ENCODE data around the gene SPEF1. TPM values are rescaled to one million over a fixed set of nuclear protein-coding genes. Genes with fewer than 3 reads are reported as not detected.

SPEF1 gene
- total and polyA plus RNA-seq, 4 donors, result 2.8 to 11.4 (median 9.1) TPM

GRCh38 chr20:3811467-3812258 lies 30.4 kb upstream of the SPEF1 start:
- peak; percentile 81 to 98 (median 92) for DNase-seq (ENCODE audit: low read depth in 4 of 6, low spot score in 6 of 6)
- H3K4me3 ChIP-seq (ENCODE audit: low read depth, low read length), result peak overlapping the region; percentile 22
- no peaks in the 10 kb centered on the region for H3K27me3 ChIP-seq (ENCODE audit: control insufficient read depth, insufficient read depth, low read length)
- H3K27ac ChIP-seq (ENCODE audit: low read depth, low read length), result peak overlapping the region; percentile 94
- H3K4me1 ChIP-seq (ENCODE audit: control insufficient read depth, insufficient read depth, low read length), result peaks cover 42% of the 10 kb centered on the region
- no peaks in the 10 kb centered on the region for H3K9me3 ChIP-seq (ENCODE audit: control insufficient read depth, insufficient read depth, low read length)
- 11% methylated on average over 13 of the region's 20 CpGs for WGBS (ENCODE audit: insufficient coverage)
- H3K36me3 ChIP-seq (ENCODE audit: control insufficient read depth, insufficient read depth, low read length), result no peaks in the 10 kb centered on the region

GRCh38 chr20:3808544-3808943 lies 27.3 kb upstream of the SPEF1 start:
- no peaks in the 10 kb centered on the region for H3K9me3 ChIP-seq (ENCODE audit: control insufficient read depth, insufficient read depth, low read length)
- peaks cover 26% of the 10 kb centered on the region for H3K36me3 ChIP-seq (ENCODE audit: control insufficient read depth, insufficient read depth, low read length)
- no peak for DNase-seq (ENCODE audit: low read depth in 4 of 6, low spot score in 6 of 6)
- WGBS (ENCODE audit: insufficient coverage), result 100% methylated on average over 2 of the region's 3 CpGs
- H3K4me3 ChIP-seq (ENCODE audit: low read depth, low read length), result no peak overlapping the region
- peak overlapping the region; percentile 89 for H3K27ac ChIP-seq (ENCODE audit: low read depth, low read length)
- no peaks in the 10 kb centered on the region for H3K27me3 ChIP-seq (ENCODE audit: control insufficient read depth, insufficient read depth, low read length)
- H3K4me1 ChIP-seq (ENCODE audit: control insufficient read depth, insufficient read depth, low read length), result peaks cover 55% of the 10 kb centered on the region

DNA sequence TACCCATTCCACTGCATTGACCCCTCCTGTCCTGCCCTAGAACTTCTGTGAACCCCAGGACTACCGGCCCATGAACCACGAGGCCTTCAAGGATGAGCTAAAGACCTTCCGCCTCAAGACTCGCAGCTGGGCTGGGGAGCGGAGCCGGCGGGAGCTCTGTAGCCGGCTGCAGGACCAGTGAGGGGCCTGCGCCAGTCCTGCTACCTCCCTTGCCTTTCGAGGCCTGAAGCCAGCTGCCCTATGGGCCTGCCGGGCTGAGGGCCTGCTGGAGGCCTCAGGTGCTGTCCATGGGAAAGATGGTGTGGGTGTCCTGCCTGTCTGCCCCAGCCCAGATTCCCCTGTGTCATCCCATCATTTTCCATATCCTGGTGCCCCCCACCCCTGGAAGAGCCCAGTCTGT lies 23.5 kb upstream of the SPEF1 start:
- Histone ChIP-seq H3K27me3 (ENCODE audit: control insufficient read depth, insufficient read depth, low read length) (no peaks in the 10 kb centered on the region), H3K9me3 (ENCODE audit: control insufficient read depth, insufficient read depth, low read length) (no peaks in the 10 kb centered on the region), H3K4me3 (ENCODE audit: low read depth, low read length) (no peak overlapping the region), H3K27ac (ENCODE audit: low read depth, low read length) (no peak overlapping the region), H3K4me1 (ENCODE audit: control insufficient read depth, insufficient read depth, low read length) (peaks cover 45% of the 10 kb centered on the region), H3K36me3 (ENCODE audit: control insufficient read depth, insufficient read depth, low read length) (peaks cover 62% of the 10 kb centered on the region)
- WGBS (ENCODE audit: insufficient coverage), result 87% methylated on average over 10 of the region's 11 CpGs
- DNase-seq (ENCODE audit: low read depth in 4 of 6, low spot score in 6 of 6), result no peak

- Histone ChIP-seq H3K36me3 (ENCODE audit: control insufficient read depth, insufficient read depth, low read length) (peaks cover 66% of the 10 kb centered on the region), H3K27ac (ENCODE audit: low read depth, low read length) (no peak overlapping the region), H3K4me1 (ENCODE audit: control insufficient read depth, insufficient read depth, low read length) (peaks cover 49% of the 10 kb centered on the region), H3K4me3 (ENCODE audit: low read depth, low read length) (no peak overlapping the region), H3K9me3 (ENCODE audit: control insufficient read depth, insufficient read depth, low read length) (no peaks in the 10 kb centered on the region), H3K27me3 (ENCODE audit: control insufficient read depth, insufficient read depth, low read length) (no peaks in the 10 kb centered on the region)
- DNase-seq (ENCODE audit: low read depth in 4 of 6, low spot score in 6 of 6), result no peak
- WGBS (ENCODE audit: insufficient coverage), result 83% methylated on average over 6 of the region's 11 CpGs
Observed at GRCh38 chr20:3804254-3804751, 23.1 kb upstream of the SPEF1 start.

DNA sequence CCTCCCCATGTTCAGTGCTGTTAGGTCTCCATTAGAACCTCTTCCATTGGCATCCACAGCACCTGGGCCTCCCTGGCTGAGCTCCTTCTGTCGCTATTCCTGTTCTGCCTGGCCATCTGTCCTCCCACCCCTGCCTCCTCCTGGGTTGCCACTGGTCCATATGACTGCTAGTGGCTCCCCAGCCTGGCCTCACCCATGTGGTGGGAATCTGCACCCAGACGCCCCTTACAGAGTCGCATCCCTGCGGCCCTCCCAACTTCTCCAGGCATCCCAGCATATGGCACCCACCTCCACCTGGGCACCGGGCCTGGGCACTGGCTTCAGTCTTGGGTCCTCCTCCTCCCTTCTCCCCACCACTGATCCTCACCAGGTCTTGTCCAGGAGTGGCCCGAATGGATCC lies 22.6 kb upstream of the SPEF1 start:
- Histone ChIP-seq H3K9me3 (ENCODE audit: control insufficient read depth, insufficient read depth, low read length) (no peaks in the 10 kb centered on the region), H3K27ac (ENCODE audit: low read depth, low read length) (no peak overlapping the region), H3K27me3 (ENCODE audit: control insufficient read depth, insufficient read depth, low read length) (no peaks in the 10 kb centered on the region), H3K4me3 (ENCODE audit: low read depth, low read length) (no peak overlapping the region), H3K4me1 (ENCODE audit: control insufficient read depth, insufficient read depth, low read length) (peaks cover 54% of the 10 kb centered on the region), H3K36me3 (ENCODE audit: control insufficient read depth, insufficient read depth, low read length) (peaks cover 66% of the 10 kb centered on the region)
- DNase-seq (ENCODE audit: low read depth in 4 of 6, low spot score in 6 of 6), result no peak
- WGBS (ENCODE audit: insufficient coverage), result 95% methylated on average over 6 of the region's 6 CpGs

DNA sequence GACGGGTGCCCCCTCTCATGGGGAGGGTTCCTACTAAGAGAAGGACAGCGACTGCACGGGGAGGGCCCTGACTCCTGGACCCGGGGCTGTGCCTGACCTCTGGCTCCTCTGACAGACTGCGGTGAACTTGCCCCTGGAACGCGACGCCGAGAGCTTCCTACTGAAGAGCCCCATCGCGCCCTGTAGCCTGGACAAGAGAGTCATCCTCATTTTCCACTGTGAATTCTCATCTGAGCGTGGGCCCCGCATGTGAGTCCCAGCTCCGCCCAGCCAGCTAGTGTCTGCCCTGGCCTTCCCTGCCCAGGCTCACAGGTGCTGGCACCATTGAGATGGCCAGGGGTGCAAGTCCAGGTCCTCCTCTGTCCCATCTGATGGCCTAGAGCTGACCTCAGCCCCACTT lies 22.0 kb upstream of the SPEF1 start:
- Histone ChIP-seq H3K27ac (ENCODE audit: low read depth, low read length) (no peak overlapping the region), H3K27me3 (ENCODE audit: control insufficient read depth, insufficient read depth, low read length) (no peaks in the 10 kb centered on the region), H3K36me3 (ENCODE audit: control insufficient read depth, insufficient read depth, low read length) (peaks cover 66% of the 10 kb centered on the region), H3K9me3 (ENCODE audit: control insufficient read depth, insufficient read depth, low read length) (no peaks in the 10 kb centered on the region), H3K4me1 (ENCODE audit: control insufficient read depth, insufficient read depth, low read length) (peaks cover 59% of the 10 kb centered on the region), H3K4me3 (ENCODE audit: low read depth, low read length) (no peak overlapping the region)
- DNase-seq (ENCODE audit: low read depth in 4 of 6, low spot score in 6 of 6), result no peak
- WGBS (ENCODE audit: insufficient coverage), result 94% methylated on average over 14 of the region's 14 CpGs

- H3K4me3 ChIP-seq (ENCODE audit: low read depth, low read length), result no peak overlapping the region
- H3K4me1 ChIP-seq (ENCODE audit: control insufficient read depth, insufficient read depth, low read length), result peaks cover 59% of the 10 kb centered on the region
- no peaks in the 10 kb centered on the region for H3K27me3 ChIP-seq (ENCODE audit: control insufficient read depth, insufficient read depth, low read length)
- WGBS (ENCODE audit: insufficient coverage), result 80% methylated on average over 6 of the region's 11 CpGs
- DNase-seq (ENCODE audit: low read depth in 4 of 6, low spot score in 6 of 6), result no peak
- H3K27ac ChIP-seq (ENCODE audit: low read depth, low read length), result no peak overlapping the region
- peaks cover 66% of the 10 kb centered on the region for H3K36me3 ChIP-seq (ENCODE audit: control insufficient read depth, insufficient read depth, low read length)
- H3K9me3 ChIP-seq (ENCODE audit: control insufficient read depth, insufficient read depth, low read length), result no peaks in the 10 kb centered on the region
Observed at GRCh38 chr20:3802524-3803239, 21.4 kb upstream of the SPEF1 start.

DNA sequence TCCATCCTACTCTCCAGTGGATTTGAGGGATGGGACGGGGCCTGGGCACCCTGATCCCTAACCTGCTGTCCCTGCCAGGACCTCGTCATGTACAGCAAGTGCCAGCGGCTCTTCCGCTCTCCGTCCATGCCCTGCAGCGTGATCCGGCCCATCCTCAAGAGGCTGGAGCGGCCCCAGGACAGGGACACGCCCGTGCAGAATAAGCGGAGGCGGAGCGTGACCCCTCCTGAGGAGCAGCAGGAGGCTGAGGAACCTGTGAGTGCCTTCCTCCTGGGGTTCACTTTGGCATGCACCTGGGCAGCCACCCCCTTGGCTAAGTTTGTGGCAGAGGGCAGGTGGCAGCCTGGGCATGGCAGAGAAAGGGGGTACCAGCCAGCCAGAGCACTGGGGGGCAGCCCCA lies 20.6 kb upstream of the SPEF1 start:
- Histone ChIP-seq H3K27me3 (ENCODE audit: control insufficient read depth, insufficient read depth, low read length) (no peaks in the 10 kb centered on the region), H3K27ac (ENCODE audit: low read depth, low read length) (no peak overlapping the region), H3K4me3 (ENCODE audit: low read depth, low read length) (no peak overlapping the region), H3K9me3 (ENCODE audit: control insufficient read depth, insufficient read depth, low read length) (no peaks in the 10 kb centered on the region), H3K4me1 (ENCODE audit: control insufficient read depth, insufficient read depth, low read length) (peaks cover 59% of the 10 kb centered on the region), H3K36me3 (ENCODE audit: control insufficient read depth, insufficient read depth, low read length) (peaks cover 69% of the 10 kb centered on the region)
- WGBS (ENCODE audit: insufficient coverage), result 97% methylated on average over 13 of the region's 13 CpGs
- DNase-seq (ENCODE audit: low read depth in 4 of 6, low spot score in 6 of 6), result no peak

- H3K36me3 ChIP-seq (ENCODE audit: control insufficient read depth, insufficient read depth, low read length), result peaks cover 69% of the 10 kb centered on the region
- no peak overlapping the region for H3K27ac ChIP-seq (ENCODE audit: low read depth, low read length)
- 97% methylated on average over 3 of the region's 4 CpGs for WGBS (ENCODE audit: insufficient coverage)
- H3K4me3 ChIP-seq (ENCODE audit: low read depth, low read length), result no peak overlapping the region
- no peaks in the 10 kb centered on the region for H3K27me3 ChIP-seq (ENCODE audit: control insufficient read depth, insufficient read depth, low read length)
- peaks cover 58% of the 10 kb centered on the region for H3K4me1 ChIP-seq (ENCODE audit: control insufficient read depth, insufficient read depth, low read length)
- no peaks in the 10 kb centered on the region for H3K9me3 ChIP-seq (ENCODE audit: control insufficient read depth, insufficient read depth, low read length)
- no peak for DNase-seq (ENCODE audit: low read depth in 4 of 6, low spot score in 6 of 6)
Observed at GRCh38 chr20:3801299-3801698, 20.1 kb upstream of the SPEF1 start.

Data from spinal cord (tissue), 10 donors.